GM18907 (cell line): ENCODE data around the gene SLC8A3.
A peak's percentile ranks its signal among the peaks of the same experiment; 100 is the strongest.
"Not testable (repeated sequence)": the region's sequence is repeated elsewhere in the genome, so short reads cannot be mapped to it uniquely, and the experiment has no call there.

ENCODE experiments used
- ATAC-seq: cut with Tn5 transposase; IDR thresholded peaks from one replicate; pipeline ENCODE4 v1.9.1; 2021; ENCODE audit warnings: mild to moderate bottlenecking, moderate library complexity; ENCODE audit not compliant: unreplicated experiment

The SLC8A3 gene

GRCh38 chr14:70188659-70189455, at the start of gene SLC8A3:
SLC8A3 (minus strand) TSS chr14:70188951; CDS start chr14:70168422, 20,529 bp downstream.
- peak; percentile 43 for ATAC-seq

- no peak for ATAC-seq
Observed at GRCh38 chr14:70237710-70238109, 49.0 kb upstream of the SLC8A3 start.

- no peak for ATAC-seq
Observed at GRCh38 chr14:70234066-70234950, 45.6 kb upstream of the SLC8A3 start.

GRCh38 chr14:70231756-70232544, 43.2 kb upstream of the SLC8A3 start:
- not testable (repeated sequence) for ATAC-seq

GRCh38 chr14:70229877-70230640, 41.3 kb upstream of the SLC8A3 start:
- not testable (repeated sequence) for ATAC-seq

- no peak for ATAC-seq
Observed at GRCh38 chr14:70213721-70214282, 25.1 kb upstream of the SLC8A3 start.

- no peak for ATAC-seq
Observed at GRCh38 chr14:70212752-70213151, 24.0 kb upstream of the SLC8A3 start.

GRCh38 chr14:70208380-70208779, 19.6 kb upstream of the SLC8A3 start:
- ATAC-seq, result no peak

- no peak for ATAC-seq
Observed at GRCh38 chr14:70203686-70204085, 14.9 kb upstream of the SLC8A3 start.

- no peak for ATAC-seq
Observed at GRCh38 chr14:70201994-70202393, 13.2 kb upstream of the SLC8A3 start.

GRCh38 chr14:70193396-70193795, 4.6 kb upstream of the SLC8A3 start:
- no peak for ATAC-seq

- ATAC-seq, result no peak
Observed at GRCh38 chr14:70192915-70193314, 4.2 kb upstream of the SLC8A3 start.

GRCh38 chr14:70190156-70190555, 1.4 kb upstream of the SLC8A3 start:
- ATAC-seq, result no peak

GRCh38 chr14:70189456-70190077, 816 bp upstream of the SLC8A3 start:
- ATAC-seq, result no peak

- ATAC-seq, result peak; percentile 27
Observed at GRCh38 chr14:70188322-70188658, 461 bp downstream of the SLC8A3 start.

GRCh38 chr14:70186900-70187451, 1.8 kb downstream of the SLC8A3 start:
- ATAC-seq, result peak; percentile 32

- peak; percentile 40 for ATAC-seq
Observed at GRCh38 chr14:70183991-70184390, 4.8 kb downstream of the SLC8A3 start.

- no peak for ATAC-seq
Observed at GRCh38 chr14:70181276-70181675, 7.5 kb downstream of the SLC8A3 start.

GRCh38 chr14:70180718-70181117, 8.0 kb downstream of the SLC8A3 start:
- no peak for ATAC-seq
